HG03342 (cell line): ENCODE data around the gene COL1A2.

Experiments
- ATAC-seq: cut with Tn5 transposase; IDR thresholded peaks from one replicate; pipeline ENCODE4 v1.9.1; 2021; ENCODE audit warnings: mild to moderate bottlenecking, moderate library complexity; ENCODE audit not compliant: unreplicated experiment

Gene COL1A2

DNA sequence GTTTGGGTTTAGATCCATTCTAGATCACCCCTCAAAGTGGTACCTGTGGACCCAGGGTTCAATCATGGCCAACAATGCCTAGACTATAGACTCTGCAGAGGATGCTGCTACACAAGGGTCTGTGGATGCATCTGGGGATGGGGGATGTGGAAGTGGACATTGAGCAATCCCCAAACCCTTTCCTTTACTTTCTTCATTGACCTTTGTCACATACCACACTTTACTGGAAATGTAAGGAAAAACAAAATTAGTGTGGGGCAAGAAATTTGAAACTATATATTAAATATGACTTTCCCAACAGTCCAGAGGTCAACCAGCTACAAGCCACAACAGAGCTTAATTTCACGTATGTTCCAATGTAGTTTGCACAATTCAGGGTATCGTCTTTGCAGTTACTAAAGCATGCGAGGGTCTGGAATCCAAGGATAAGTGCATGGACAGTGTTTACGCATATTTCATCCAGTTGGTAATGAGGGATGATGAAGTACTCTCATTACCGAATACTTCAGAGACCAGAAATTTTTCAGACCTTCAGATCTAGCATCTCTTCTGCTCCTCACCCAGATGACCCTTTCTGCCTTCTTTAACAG lies 81.7 kb downstream of the COL1A2 start:
- ATAC-seq = no peak

DNA sequence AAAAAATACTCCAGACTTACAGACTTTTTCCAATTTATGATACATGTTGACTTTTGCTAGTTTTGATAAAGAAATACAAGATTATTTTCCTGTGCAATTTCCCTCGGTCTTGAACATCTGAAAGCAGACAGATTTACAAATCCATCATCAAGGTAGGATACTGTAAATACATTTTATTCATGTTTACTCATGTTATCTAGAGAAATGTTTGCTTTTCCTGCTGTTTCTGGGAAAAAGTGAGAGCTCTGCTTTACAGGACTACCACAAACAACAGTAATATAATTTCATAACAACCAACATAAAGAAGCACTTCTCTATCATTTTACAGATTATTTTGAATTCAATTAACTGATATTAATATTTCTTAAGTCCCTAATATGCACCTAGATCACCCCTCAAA lies 83.2 kb downstream of the COL1A2 start:
- ATAC-seq = no peak

DNA sequence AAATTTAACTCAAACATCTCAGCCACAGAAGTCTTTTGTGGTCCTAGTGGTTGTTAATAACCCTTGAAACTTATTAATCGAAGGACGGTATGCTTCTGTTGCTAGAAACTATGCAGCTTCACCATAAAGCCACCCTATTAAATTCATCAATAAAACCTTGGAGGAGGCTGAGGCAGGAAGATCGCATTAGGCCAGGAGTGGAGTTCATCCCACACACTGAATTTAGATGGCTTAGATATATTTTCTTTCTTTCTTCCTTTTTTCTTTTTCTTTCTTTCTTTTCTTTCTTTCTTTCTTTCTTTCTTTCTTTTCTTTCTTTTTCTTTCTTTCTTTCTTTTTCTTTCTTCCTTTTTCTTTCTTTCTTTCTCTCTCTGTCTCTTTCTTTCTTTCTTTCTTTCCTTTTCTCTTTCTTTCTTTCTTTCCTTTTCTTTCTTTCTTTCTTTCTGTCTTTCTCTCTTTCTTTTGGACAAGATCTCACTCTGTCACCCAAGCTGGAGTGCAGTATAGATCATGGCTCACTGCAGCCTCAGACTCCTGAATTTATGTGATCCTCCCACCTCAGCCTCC lies 84.0 kb downstream of the COL1A2 start:
- ATAC-seq = no peak
